HEK293 (cell line): Measurements from ENCODE around the gene PPARGC1A.

Source experiments
- EGR2 ChIP-seq: fragments of 450-650 bp; formaldehyde crosslinking; IDR thresholded peaks from 2 replicates; pipeline ENCODE4 v1.5.1; 2016; ENCODE audit warnings: low read depth, missing biosample characterization, missing genetic modification characterization
- GLIS1 ChIP-seq: fragments of 450-650 bp; formaldehyde crosslinking; IDR thresholded peaks from 2 replicates; pipeline ENCODE4 v1.5.1; 2016; ENCODE audit warnings: missing biosample characterization, missing genetic modification characterization
- PATZ1 ChIP-seq: fragments of 450-650 bp; formaldehyde crosslinking; IDR thresholded peaks from 2 replicates; pipeline ENCODE4 v1.5.1; 2016; ENCODE audit warnings: missing biosample characterization, missing genetic modification characterization
- TCF7L2 ChIP-seq: IDR thresholded peaks from 2 replicates; pipeline ENCODE4 v1.6.1; 2011; ENCODE audit warnings: low read depth, mild to moderate bottlenecking, inconsistent platforms, low read length, moderate library complexity, borderline replicate concordance
- TRIM28 ChIP-seq: IDR thresholded peaks from 2 replicates; pipeline ENCODE4 v1.6.1; 2011; ENCODE audit warnings: low read length, control low read depth, borderline replicate concordance
- WT1 ChIP-seq: fragments of 450-650 bp; formaldehyde crosslinking; IDR thresholded peaks from 2 replicates; pipeline ENCODE4 v1.5.1; 2016; ENCODE audit warnings: missing biosample characterization, missing genetic modification characterization
- ZBTB17 ChIP-seq: fragments of 450-650 bp; formaldehyde crosslinking; IDR thresholded peaks from 2 replicates; pipeline ENCODE4 v1.5.1; 2016; ENCODE audit warnings: missing biosample characterization, missing genetic modification characterization
- ZBTB20 ChIP-seq: fragments of 450-650 bp; formaldehyde crosslinking; IDR thresholded peaks from 2 replicates; pipeline ENCODE4 v1.5.1; 2016; ENCODE audit warnings: missing biosample characterization, missing genetic modification characterization
- ZBTB7A ChIP-seq: fragments of 450-650 bp; formaldehyde crosslinking; IDR thresholded peaks from 2 replicates; pipeline ENCODE4 v1.5.1; 2016; ENCODE audit warnings: low read depth, missing biosample characterization, missing genetic modification characterization
- ZNF114 ChIP-seq: fragments of 450-650 bp; formaldehyde crosslinking; IDR thresholded peaks from 2 replicates; pipeline ENCODE4 v1.5.0; 2017; ENCODE audit warnings: missing biosample characterization, missing genetic modification characterization
- ZNF138 ChIP-seq: fragments of 450-650 bp; formaldehyde crosslinking; IDR thresholded peaks from 2 replicates; pipeline ENCODE4 v1.5.1; 2016; ENCODE audit warnings: missing biosample characterization, missing genetic modification characterization, borderline replicate concordance
- ZNF140 ChIP-seq: fragments of 450-650 bp; formaldehyde crosslinking; IDR thresholded peaks from 2 replicates; pipeline ENCODE4 v1.5.1; 2016; ENCODE audit warnings: missing biosample characterization, missing genetic modification characterization
- ZNF157 ChIP-seq: fragments of 450-650 bp; formaldehyde crosslinking; IDR thresholded peaks from 2 replicates; pipeline ENCODE4 v1.5.1; 2016; ENCODE audit warnings: missing biosample characterization, missing genetic modification characterization
- ZNF23 ChIP-seq: fragments of 450-650 bp; formaldehyde crosslinking; IDR thresholded peaks from 2 replicates; pipeline ENCODE4 v1.5.1; 2016; ENCODE audit warnings: missing biosample characterization, missing genetic modification characterization, borderline replicate concordance
- ZNF24 ChIP-seq: fragments of 450-650 bp; formaldehyde crosslinking; IDR thresholded peaks from 2 replicates; pipeline ENCODE4 v1.5.1; 2016; ENCODE audit warnings: missing biosample characterization, missing genetic modification characterization
- ZNF274 ChIP-seq, 2 experiments: fragments of 200-500 bp in 1 of 2; fragments of 450-650 bp in 1 of 2; sonication (Bioruptor generic) in 1 of 2; formaldehyde crosslinking in 1 of 2; IDR thresholded peaks; 2 replicates each; pipeline versions ENCODE4 v1.5.1 to v1.6.1; 2014 to 2016; ENCODE audit warnings: borderline replicate concordance in 1 of 2, inconsistent platforms in 1 of 2, low read length in 1 of 2, missing biosample characterization in 1 of 2, missing genetic modification characterization in 1 of 2
- ZNF302 ChIP-seq: fragments of 450-650 bp; formaldehyde crosslinking; IDR thresholded peaks from 2 replicates; pipeline ENCODE4 v1.5.1; 2016; ENCODE audit warnings: missing biosample characterization, missing genetic modification characterization, low read depth
- ZNF366 ChIP-seq: fragments of 450-650 bp; formaldehyde crosslinking; conservative IDR thresholded peaks from 2 replicates; pipeline ENCODE4 v1.5.1; 2016; ENCODE audit warnings: missing biosample characterization, missing genetic modification characterization
- ZNF394 ChIP-seq: fragments of 450-650 bp; formaldehyde crosslinking; IDR thresholded peaks from 2 replicates; pipeline ENCODE4 v1.5.1; 2016; ENCODE audit warnings: missing biosample characterization, missing genetic modification characterization, mild to moderate bottlenecking, moderate library complexity, borderline replicate concordance
- ZNF398 ChIP-seq: fragments of 450-650 bp; formaldehyde crosslinking; IDR thresholded peaks from 2 replicates; pipeline ENCODE4 v1.5.1; 2017; ENCODE audit warnings: missing biosample characterization, missing genetic modification characterization
- ZNF449 ChIP-seq: fragments of 450-650 bp; formaldehyde crosslinking; IDR thresholded peaks from 2 replicates; pipeline ENCODE4 v1.5.1; 2017; ENCODE audit warnings: missing biosample characterization, mild to moderate bottlenecking, missing genetic modification characterization, moderate library complexity
- ZNF48 ChIP-seq: fragments of 450-650 bp; formaldehyde crosslinking; IDR thresholded peaks from 2 replicates; pipeline ENCODE4 v1.5.1; 2016; ENCODE audit warnings: missing biosample characterization, missing genetic modification characterization
- ZNF521 ChIP-seq: fragments of 450-650 bp; formaldehyde crosslinking; IDR thresholded peaks from 2 replicates; pipeline ENCODE4 v1.5.1; 2017; ENCODE audit warnings: missing biosample characterization, mild to moderate bottlenecking, missing genetic modification characterization
- ZNF561 ChIP-seq: fragments of 450-650 bp; IDR thresholded peaks from 2 replicates; pipeline ENCODE4 v1.5.1; 2018; ENCODE audit warnings: missing biosample characterization, missing genetic modification characterization, borderline replicate concordance
- ZNF768 ChIP-seq: fragments of 450-650 bp; formaldehyde crosslinking; IDR thresholded peaks from 2 replicates; pipeline ENCODE4 v1.5.1; 2018; ENCODE audit warnings: missing biosample characterization, mild to moderate bottlenecking, missing genetic modification characterization
- ZNF830 ChIP-seq: fragments of 450-650 bp; IDR thresholded peaks from 2 replicates; pipeline ENCODE4 v1.5.0; 2018; ENCODE audit warnings: missing biosample characterization, missing genetic modification characterization, low read depth, mild to moderate bottlenecking, moderate library complexity
- TF ChIP-seq, protein P1 (sequence below): fragments of 450-650 bp; formaldehyde crosslinking; IDR thresholded peaks from 2 replicates; pipeline ENCODE4 v1.5.1; 2016; ENCODE audit warnings: missing biosample characterization, missing genetic modification characterization
- TF ChIP-seq, protein P2 (sequence below): fragments of 450-650 bp; formaldehyde crosslinking; IDR thresholded peaks from 2 replicates; pipeline ENCODE4; 2016; ENCODE audit warnings: missing biosample characterization, missing genetic modification characterization

Gene PPARGC1A

GRCh38 chr4:23889814-23890341, at the start of gene PPARGC1A (continued):
- TF ChIP-seq ZBTB17 (peak; percentile 71), ZNF521 (tag by site-specific recombination) (no peak), ZNF830 (tag by site-specific recombination) (no peak), ZNF302 (tag by site-specific recombination) (no peak), ZNF274 (IDR thresholded peaks at IDR 0.05; ENCODE audit: low read length) (no peak), ZNF274 (tag by site-specific recombination; IDR thresholded peaks at IDR 0.05; ENCODE audit: borderline replicate concordance) (no peak), WT1 (tag by site-specific recombination) (peak; percentile 57), ZNF157 (tag by site-specific recombination) (no peak), ZNF23 (no peak), ZNF114 (no peak), ZNF24 (tag by site-specific recombination) (no peak), ZNF768 (no peak), TCF7L2 (no peak), EGR2 (tag by site-specific recombination) (no peak), PATZ1 (tag by site-specific recombination) (peak; percentile 17; the same call in 1 of the 2 replicates), ZBTB7A (tag by site-specific recombination) (no peak), ZNF140 (tag by site-specific recombination) (no peak), ZNF561 (tag by site-specific recombination) (no peak; the same call in 1 of the 2 replicates), ZNF394 (tag by site-specific recombination) (no peak; the same call in 1 of the 2 replicates), ZNF48 (tag by site-specific recombination) (no peak), ZNF366 (tag by site-specific recombination) (peak; percentile 26), ZNF138 (tag by site-specific recombination) (no peak), ZNF398 (tag by site-specific recombination) (no peak), ZBTB20 (tag by site-specific recombination) (peak; percentile 33; the same call in 1 of the 2 replicates), GLIS1 (tag by site-specific recombination) (peak; percentile 38; the same call in 1 of the 2 replicates), TRIM28 (peak; percentile 82), ZNF449 (tag by site-specific recombination) (no peak)
- TF ChIP-seq, protein P1, sequence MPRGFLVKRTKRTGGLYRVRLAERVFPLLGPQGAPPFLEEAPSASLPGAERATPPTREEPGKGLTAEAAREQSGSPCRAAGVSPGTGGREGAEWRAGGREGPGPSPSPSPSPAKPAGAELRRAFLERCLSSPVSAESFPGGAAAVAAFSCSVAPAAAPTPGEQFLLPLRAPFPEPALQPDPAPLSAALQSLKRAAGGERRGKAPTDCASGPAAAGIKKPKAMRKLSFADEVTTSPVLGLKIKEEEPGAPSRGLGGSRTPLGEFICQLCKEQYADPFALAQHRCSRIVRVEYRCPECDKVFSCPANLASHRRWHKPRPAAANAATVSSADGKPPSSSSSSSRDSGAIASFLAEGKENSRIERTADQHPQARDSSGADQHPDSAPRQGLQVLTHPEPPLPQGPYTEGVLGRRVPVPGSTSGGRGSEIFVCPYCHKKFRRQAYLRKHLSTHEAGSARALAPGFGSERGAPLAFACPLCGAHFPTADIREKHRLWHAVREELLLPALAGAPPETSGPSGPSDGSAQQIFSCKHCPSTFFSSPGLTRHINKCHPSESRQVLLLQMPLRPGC (tag by site-specific recombination), result no peak
- TF ChIP-seq, protein P2, sequence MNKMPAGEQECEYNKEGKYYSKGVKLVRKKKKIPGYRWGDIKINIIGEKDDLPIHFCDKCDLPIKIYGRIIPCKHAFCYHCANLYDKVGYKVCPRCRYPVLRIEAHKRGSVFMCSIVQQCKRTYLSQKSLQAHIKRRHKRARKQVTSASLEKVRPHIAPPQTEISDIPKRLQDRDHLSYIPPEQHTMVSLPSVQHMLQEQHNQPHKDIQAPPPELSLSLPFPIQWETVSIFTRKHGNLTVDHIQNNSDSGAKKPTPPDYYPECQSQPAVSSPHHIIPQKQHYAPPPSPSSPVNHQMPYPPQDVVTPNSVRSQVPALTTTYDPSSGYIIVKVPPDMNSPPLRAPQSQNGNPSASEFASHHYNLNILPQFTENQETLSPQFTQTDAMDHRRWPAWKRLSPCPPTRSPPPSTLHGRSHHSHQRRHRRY (tag by site-specific recombination), result no peak
